MM.1S (cell line): ENCODE measurements around the gene TTBK1.

ENCODE experiments used
- DNase-seq: peaks from one replicate; pipeline ENCODE4 v3.0.0-alpha.2; 2015
- H2AFZ ChIP-seq: fragments of 300-600 bp; sonication (generic); 2 replicates; pipeline ENCODE4 v1.6.0; 2016; ENCODE audit warnings: antibody characterized with exemption, low read length
- H3F3A ChIP-seq: fragments of 300-600 bp; sonication (generic); 2 replicates; pipeline ENCODE4 v1.6.1; 2016; ENCODE audit warnings: mild to moderate bottlenecking, antibody characterized with exemption, low read length, moderate library complexity, mixed read lengths; ENCODE audit not compliant: insufficient read depth
- H3K27ac ChIP-seq: fragments of 300-600 bp; sonication (generic); 2 replicates; pipeline ENCODE4 v1.5.1; 2016; ENCODE audit warnings: mild to moderate bottlenecking, low read length
- H3K27me3 ChIP-seq: fragments of 300-600 bp; sonication (generic); replicated peaks from 2 replicates; pipeline ENCODE4 v1.6.0; 2016; ENCODE audit warnings: low read length; ENCODE audit not compliant: insufficient read depth
- H3K36me3 ChIP-seq: fragments of 300-600 bp; sonication (generic); replicated peaks from 2 replicates; pipeline ENCODE4 v1.6.1; 2016; ENCODE audit warnings: mild to moderate bottlenecking, low read length, mixed read lengths; ENCODE audit not compliant: insufficient read depth
- H3K4me1 ChIP-seq: fragments of 300-600 bp; sonication (generic); 2 replicates; pipeline ENCODE4 v1.6.1; 2016; ENCODE audit warnings: low read length, mixed read lengths
- H3K4me2 ChIP-seq: fragments of 300-600 bp; sonication (generic); 2 replicates; pipeline ENCODE4 v1.6.0; 2016; ENCODE audit warnings: low read depth, low read length
- H3K4me3 ChIP-seq: fragments of 300-600 bp; sonication (generic); 2 replicates; pipeline ENCODE4 v1.5.1; 2016; ENCODE audit warnings: low read length, mixed read lengths
- H3K79me2 ChIP-seq: fragments of 300-600 bp; sonication (generic); 2 replicates; pipeline ENCODE4 v1.6.1; 2016; ENCODE audit warnings: mixed run types, low read length, mixed read lengths
- H3K9ac ChIP-seq: fragments of 300-600 bp; sonication (generic); 2 replicates; pipeline ENCODE4 v1.6.1; 2016; ENCODE audit warnings: low read length, mixed read lengths
- H3K9me2 ChIP-seq: fragments of 300-600 bp; sonication (generic); replicated peaks from 2 replicates; pipeline ENCODE4 v1.6.1; 2016; ENCODE audit warnings: mild to moderate bottlenecking, low read length, mixed read lengths; ENCODE audit not compliant: insufficient read depth
- H3K9me3 ChIP-seq: fragments of 300-600 bp; sonication (generic); replicated peaks from 2 replicates; pipeline ENCODE4 v1.6.1; 2016; ENCODE audit warnings: mild to moderate bottlenecking, low read length, mixed read lengths; ENCODE audit not compliant: insufficient read depth
- H4K20me1 ChIP-seq: fragments of 300-600 bp; sonication (generic); 2 replicates; pipeline ENCODE4 v1.6.1; 2016; ENCODE audit warnings: mild to moderate bottlenecking, low read length, moderate library complexity, mixed read lengths; ENCODE audit not compliant: insufficient read depth
- CTCF ChIP-seq: fragments of 300-600 bp; sonication (generic); IDR thresholded peaks from 2 replicates; pipeline ENCODE4 v1.5.1; 2016; ENCODE audit warnings: antibody characterized with exemption, low read length, mixed read lengths
- EZH2 ChIP-seq: fragments of 300-600 bp; sonication (generic); optimal IDR thresholded peaks from 2 replicates; pipeline ENCODE3; 2017; ENCODE audit warnings: low read depth, mild to moderate bottlenecking, antibody characterized with exemption, low read length, mixed read lengths
- EZH2phosphoT487 ChIP-seq: fragments of 300-600 bp; sonication (generic); IDR thresholded peaks from 2 replicates; pipeline ENCODE4 v1.6.1; 2018; ENCODE audit warnings: antibody characterized with exemption, low read length

TTBK1 gene

GRCh38 chr6:43203029-43203717, 40.1 kb upstream of the TTBK1 start:
- Histone ChIP-seq H3K79me2 (no peaks in the 10 kb centered on the region), H3K36me3 (no peaks in the 10 kb centered on the region), H3K27ac (no peak overlapping the region), H3K9me3 (no peaks in the 10 kb centered on the region), H4K20me1 (no peaks in the 10 kb centered on the region), H3K4me1 (no peaks in the 10 kb centered on the region), H3K27me3 (no peaks in the 10 kb centered on the region), H3K9ac (no peak overlapping the region), H2AFZ (no peak overlapping the region), H3K9me2 (no peaks in the 10 kb centered on the region), H3K4me3 (no peak overlapping the region), H3K4me2 (no peak overlapping the region), H3F3A (no peaks in the 10 kb centered on the region)
- TF ChIP-seq EZH2phosphoT487 (no peak), CTCF (no peak), EZH2 (no peak)
- no peak for DNase-seq

- H3K9me2 ChIP-seq, result no peaks in the 10 kb centered on the region
- no peaks in the 10 kb centered on the region for H3K4me1 ChIP-seq
- no peaks in the 10 kb centered on the region for H3K9me3 ChIP-seq
- no peak overlapping the region for H2AFZ ChIP-seq
- no peak for DNase-seq
- H3K4me3 ChIP-seq, result no peak overlapping the region
- no peak overlapping the region for H3K9ac ChIP-seq
- H3K4me2 ChIP-seq, result no peak overlapping the region
- H3K27ac ChIP-seq, result no peak overlapping the region
- H3K36me3 ChIP-seq, result no peaks in the 10 kb centered on the region
- H4K20me1 ChIP-seq, result no peaks in the 10 kb centered on the region
- no peak for TF ChIP-seq CTCF
- no peak for TF ChIP-seq EZH2phosphoT487
- TF ChIP-seq EZH2, result no peak
- no peaks in the 10 kb centered on the region for H3K79me2 ChIP-seq
- H3K27me3 ChIP-seq, result no peaks in the 10 kb centered on the region
- H3F3A ChIP-seq, result no peaks in the 10 kb centered on the region
These were observed 39.6 kb upstream of the TTBK1 start for GRCh38 chr6:43203718-43204095.

- no peaks in the 10 kb centered on the region for H3K27me3 ChIP-seq
- H3K36me3 ChIP-seq, result no peaks in the 10 kb centered on the region
- no peak overlapping the region for H2AFZ ChIP-seq
- no peaks in the 10 kb centered on the region for H3K9me2 ChIP-seq
- TF ChIP-seq EZH2phosphoT487, result no peak
- no peaks in the 10 kb centered on the region for H4K20me1 ChIP-seq
- H3F3A ChIP-seq, result no peaks in the 10 kb centered on the region
- H3K4me1 ChIP-seq, result no peaks in the 10 kb centered on the region
- H3K4me2 ChIP-seq, result no peak overlapping the region
- no peak overlapping the region for H3K27ac ChIP-seq
- H3K9ac ChIP-seq, result no peak overlapping the region
- H3K9me3 ChIP-seq, result no peaks in the 10 kb centered on the region
- DNase-seq, result no peak
- H3K4me3 ChIP-seq, result no peak overlapping the region
- no peaks in the 10 kb centered on the region for H3K79me2 ChIP-seq
These were observed 38.8 kb upstream of the TTBK1 start for GRCh38 chr6:43204271-43205105.

- H3K36me3 ChIP-seq, result no peaks in the 10 kb centered on the region
- no peak overlapping the region for H3K9ac ChIP-seq
- no peaks in the 10 kb centered on the region for H3K9me2 ChIP-seq
- no peaks in the 10 kb centered on the region for H3K4me1 ChIP-seq
- no peaks in the 10 kb centered on the region for H3K27me3 ChIP-seq
- DNase-seq, result no peak
- H3K27ac ChIP-seq, result no peak overlapping the region
- H3K9me3 ChIP-seq, result no peaks in the 10 kb centered on the region
- no peak overlapping the region for H2AFZ ChIP-seq
- H4K20me1 ChIP-seq, result no peaks in the 10 kb centered on the region
- no peaks in the 10 kb centered on the region for H3K79me2 ChIP-seq
- no peak overlapping the region for H3K4me3 ChIP-seq
- TF ChIP-seq EZH2, result no peak
- TF ChIP-seq EZH2phosphoT487, result no peak
- no peak for TF ChIP-seq CTCF
- no peak overlapping the region for H3K4me2 ChIP-seq
- no peaks in the 10 kb centered on the region for H3F3A ChIP-seq
These were observed 37.4 kb upstream of the TTBK1 start for GRCh38 chr6:43205849-43206248.
